GM19043 (cell line): Measurements from ENCODE around the gene TBC1D1.

Source experiments
- ATAC-seq: cut with Tn5 transposase; IDR thresholded peaks from one replicate; pipeline ENCODE4 v1.9.1; 2021; ENCODE audit warnings: low read depth; ENCODE audit not compliant: unreplicated experiment

TBC1D1 gene

DNA sequence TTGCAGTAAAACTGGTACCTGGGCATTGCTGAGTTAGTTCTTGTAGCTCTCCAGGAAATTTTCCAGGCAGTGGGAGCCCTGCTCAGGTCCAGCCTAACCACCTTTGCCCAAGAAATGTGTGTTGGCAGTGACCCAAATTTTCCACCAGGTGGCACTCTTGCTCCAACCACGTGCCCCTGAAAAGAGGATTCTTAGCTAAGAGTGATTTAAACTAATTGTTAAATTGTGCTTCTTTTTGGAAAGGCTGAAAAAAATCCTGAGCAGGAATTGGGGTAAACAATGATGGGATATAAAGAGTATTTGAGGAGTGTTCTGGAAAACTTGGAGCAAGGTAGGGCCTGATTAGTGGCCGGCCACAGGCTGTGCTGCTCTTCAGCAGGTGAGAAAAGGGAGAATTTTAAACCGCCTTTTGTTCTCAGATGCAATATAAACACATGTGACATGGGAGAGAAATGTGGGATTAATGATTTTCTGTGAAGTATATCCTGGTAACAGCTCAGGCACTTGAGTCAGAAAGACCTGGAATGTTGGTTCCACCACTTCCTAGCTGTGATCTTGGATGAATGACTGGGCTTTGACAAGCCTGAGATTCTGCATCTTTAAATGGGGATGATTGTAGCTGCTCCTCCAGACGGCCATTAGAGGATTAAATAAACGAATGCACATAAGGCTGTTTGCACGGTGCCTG lies 288.9 kb downstream of the TBC1D1 start:
- no peak for ATAC-seq

DNA sequence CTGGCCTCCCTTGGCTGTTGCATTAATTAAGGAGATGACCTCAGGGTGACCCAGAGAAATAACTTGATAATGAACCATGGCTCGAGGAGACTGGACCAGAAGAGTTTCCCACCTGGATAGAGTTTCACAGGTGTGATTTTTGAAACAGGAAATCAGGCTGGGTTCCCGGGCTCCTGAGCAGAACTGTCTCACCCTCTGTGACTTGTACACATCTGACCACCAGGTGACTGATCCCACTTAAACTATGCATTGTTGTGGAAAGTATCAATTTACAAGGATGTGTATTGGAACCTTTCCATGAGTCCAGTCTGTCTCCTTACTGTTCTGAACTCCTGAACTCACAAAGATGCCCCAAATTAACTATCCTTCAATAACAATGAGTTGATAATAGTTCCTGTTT lies 289.6 kb downstream of the TBC1D1 start:
- ATAC-seq, result no peak

GRCh38 chr4:38181286-38181685 lies 290.4 kb downstream of the TBC1D1 start:
- ATAC-seq, result no peak

DNA sequence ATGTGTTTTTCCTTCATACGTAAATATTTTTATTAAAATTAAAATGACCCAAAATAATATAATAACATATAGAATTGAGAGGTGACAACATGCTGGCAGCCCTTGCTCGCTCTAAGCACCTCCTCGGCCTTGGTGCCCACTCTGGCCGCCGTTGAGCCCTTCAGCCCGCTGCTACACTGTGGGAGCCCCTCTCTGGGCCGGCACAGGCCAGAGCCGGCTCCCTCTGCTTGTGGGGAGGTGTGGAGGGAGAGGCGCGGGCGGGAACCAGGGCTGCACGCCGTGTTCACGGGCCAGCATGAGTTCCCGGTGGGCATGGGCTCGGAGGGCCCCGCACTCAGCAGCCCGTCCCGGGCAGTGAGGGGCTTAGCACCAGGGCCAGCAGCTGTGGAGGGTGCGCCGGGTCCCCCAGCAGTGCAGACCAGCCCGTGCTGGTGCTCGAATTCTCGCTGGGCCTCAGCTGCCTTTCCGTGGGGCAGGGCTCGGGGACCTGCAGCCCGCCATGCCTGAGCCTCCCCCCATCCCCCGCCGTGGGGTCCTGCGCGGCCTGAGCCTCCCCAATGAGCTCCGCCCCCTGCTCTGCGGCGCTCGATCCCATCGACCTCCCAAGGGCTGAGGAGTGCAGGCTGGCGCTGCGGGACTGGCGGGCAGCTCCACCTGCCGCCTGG lies 291.6 kb downstream of the TBC1D1 start:
- no peak for ATAC-seq

GRCh38 chr4:38184404-38184803 lies 293.5 kb downstream of the TBC1D1 start:
- ATAC-seq, result no peak

DNA sequence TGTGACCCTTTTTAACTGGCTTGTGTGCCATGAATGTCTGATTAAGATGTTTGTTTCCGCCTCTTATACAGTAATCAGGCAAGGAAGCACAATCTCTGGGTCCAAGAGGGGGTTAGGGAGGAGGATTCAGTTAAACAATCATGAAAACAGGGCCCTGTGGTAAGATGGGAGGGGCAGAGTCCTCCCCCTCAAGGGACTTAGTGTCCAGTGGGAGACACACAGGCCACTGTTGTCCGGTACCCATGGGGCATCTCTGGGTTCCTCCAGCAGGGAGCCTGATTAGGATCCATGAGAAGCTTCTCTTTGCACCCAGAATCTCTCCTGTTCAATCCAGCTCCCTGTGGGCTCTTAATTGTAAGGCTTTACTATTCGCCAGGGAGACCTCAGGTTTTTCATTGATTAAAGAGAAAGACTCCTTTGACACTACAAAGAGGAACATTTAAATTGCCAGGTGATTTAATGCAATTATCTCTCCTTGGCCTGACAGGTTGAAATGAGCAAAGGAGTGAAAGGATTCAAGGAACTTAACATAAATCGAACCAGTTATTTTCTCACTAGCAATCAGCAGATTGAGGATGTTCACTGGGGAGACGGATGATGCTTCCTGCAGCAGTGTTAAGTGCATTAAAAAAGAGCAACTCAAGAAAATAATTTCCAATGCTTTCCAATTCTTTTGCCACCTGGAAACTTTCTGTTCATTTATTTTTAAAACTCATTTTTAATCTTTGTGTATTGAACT lies 294.7 kb downstream of the TBC1D1 start:
- no peak for ATAC-seq

DNA sequence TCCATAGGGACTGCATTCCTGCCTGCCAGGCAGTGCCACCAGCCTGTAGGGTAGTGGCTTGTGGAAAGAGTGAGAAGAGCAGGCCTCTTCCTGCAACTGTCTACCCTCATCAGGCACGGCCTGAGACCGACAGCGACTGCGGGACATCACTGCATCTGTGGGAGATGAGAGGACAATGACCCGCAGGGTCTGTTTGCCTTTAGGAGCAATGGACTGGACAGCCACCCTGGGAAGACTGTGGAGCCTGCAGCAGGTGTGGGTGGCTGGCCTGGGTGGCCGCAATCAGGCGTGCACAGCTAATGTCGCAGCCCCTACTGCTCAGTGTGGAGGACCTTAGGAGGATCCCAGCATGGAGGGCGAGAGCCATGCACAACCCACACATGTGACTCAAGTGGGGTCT lies 297.3 kb downstream of the TBC1D1 start:
- no peak for ATAC-seq

- no peak for ATAC-seq
Measured at GRCh38 chr4:38188631-38189101, 297.8 kb downstream of the TBC1D1 start.
